GM12801 (cell line): ENCODE measurements around the gene PI4KB.

Source experiments
- CTCF ChIP-seq: IDR thresholded peaks from one replicate; pipeline ENCODE4 v1.5.1; 2011; ENCODE audit warnings: control low read depth; ENCODE audit not compliant: insufficient read length; ENCODE audit errors: extremely low read depth

PI4KB gene

GRCh38 chr1:151368393-151369301 is 41.4 kb upstream of the PI4KB start:
- no peak for TF ChIP-seq CTCF

GRCh38 chr1:151367658-151368392 is 40.6 kb upstream of the PI4KB start:
- no peak for TF ChIP-seq CTCF

GRCh38 chr1:151364996-151365395 is 37.8 kb upstream of the PI4KB start:
- TF ChIP-seq CTCF = no peak

GRCh38 chr1:151362308-151363155 is 35.3 kb upstream of the PI4KB start:
- TF ChIP-seq CTCF = no peak

GRCh38 chr1:151361883-151362282 is 34.7 kb upstream of the PI4KB start:
- TF ChIP-seq CTCF = no peak

- no peak for TF ChIP-seq CTCF
Observed at GRCh38 chr1:151356696-151357095, 29.5 kb upstream of the PI4KB start.
